D721Med (cell line): ENCODE results near the gene DHX16.
"Not testable (repeated sequence)": the region's sequence is repeated elsewhere in the genome, so short reads cannot be mapped to it uniquely, and the experiment has no call there.

ENCODE experiments used
- DNase-seq: peaks from one replicate; pipeline ENCODE4 v3.0.0; 2011; ENCODE audit warnings: low spot score; ENCODE audit not compliant: insufficient read length
- FAIRE-seq: peaks from 2 replicates; lab custom pipeline; 2011; peaks lifted over from hg19 to GRCh38; lab: Jason Lieb, UNC
- TF ChIP-seq, protein P1 (sequence below): IDR thresholded peaks from 2 replicates; pipeline ENCODE4 v1.5.1; 2012; ENCODE audit warnings: mild to moderate bottlenecking, control low read depth; ENCODE audit not compliant: insufficient read depth; ENCODE audit errors: missing control alignments

Gene DHX16

DNA sequence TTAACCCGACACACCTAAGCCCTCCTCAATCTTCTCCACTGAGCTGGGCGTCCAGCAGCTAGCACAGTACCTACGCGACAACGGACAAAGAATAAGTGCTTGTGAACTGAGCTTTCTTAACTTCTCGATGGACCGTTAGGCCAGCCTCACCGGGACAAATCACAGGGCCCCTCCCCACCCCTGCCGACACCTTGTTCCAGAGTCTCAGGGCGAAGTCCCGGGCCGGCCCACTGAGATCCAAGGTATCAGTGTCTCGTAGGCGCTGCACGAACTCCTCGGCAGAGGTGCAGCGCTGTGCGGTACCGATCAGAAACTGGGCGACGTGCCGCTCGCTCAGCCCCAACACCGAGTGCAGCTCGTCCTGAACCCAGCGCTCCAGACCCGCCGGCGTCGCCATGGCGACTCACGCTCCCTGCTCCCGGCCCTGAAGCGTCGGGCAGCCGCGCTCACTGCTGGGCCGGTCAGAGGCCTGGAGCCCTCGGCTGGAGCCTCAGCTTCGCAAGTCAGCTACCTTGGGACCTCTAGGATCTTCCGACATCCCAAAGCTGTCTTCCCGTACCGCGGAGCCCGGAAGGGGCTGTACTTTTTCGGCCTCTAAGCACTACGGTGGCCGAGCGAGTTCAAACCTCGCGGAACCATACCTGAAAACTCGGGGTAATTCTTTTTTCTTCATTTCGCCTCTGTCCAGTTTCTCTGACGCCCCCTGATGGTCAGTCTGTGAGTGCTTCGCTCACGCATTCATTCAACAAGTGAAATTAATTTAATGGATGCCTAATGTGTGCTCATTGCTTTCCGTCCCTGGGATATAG, at the start of gene DHX16:
Gene DHX16 (minus strand): TSS at position 562 of the 809 bp plus-strand sequence. CDS start 165 bp downstream, at position 397.
- FAIRE-seq, result no peak
- DNase-seq, result peak; percentile 84
- TF ChIP-seq, protein P1, sequence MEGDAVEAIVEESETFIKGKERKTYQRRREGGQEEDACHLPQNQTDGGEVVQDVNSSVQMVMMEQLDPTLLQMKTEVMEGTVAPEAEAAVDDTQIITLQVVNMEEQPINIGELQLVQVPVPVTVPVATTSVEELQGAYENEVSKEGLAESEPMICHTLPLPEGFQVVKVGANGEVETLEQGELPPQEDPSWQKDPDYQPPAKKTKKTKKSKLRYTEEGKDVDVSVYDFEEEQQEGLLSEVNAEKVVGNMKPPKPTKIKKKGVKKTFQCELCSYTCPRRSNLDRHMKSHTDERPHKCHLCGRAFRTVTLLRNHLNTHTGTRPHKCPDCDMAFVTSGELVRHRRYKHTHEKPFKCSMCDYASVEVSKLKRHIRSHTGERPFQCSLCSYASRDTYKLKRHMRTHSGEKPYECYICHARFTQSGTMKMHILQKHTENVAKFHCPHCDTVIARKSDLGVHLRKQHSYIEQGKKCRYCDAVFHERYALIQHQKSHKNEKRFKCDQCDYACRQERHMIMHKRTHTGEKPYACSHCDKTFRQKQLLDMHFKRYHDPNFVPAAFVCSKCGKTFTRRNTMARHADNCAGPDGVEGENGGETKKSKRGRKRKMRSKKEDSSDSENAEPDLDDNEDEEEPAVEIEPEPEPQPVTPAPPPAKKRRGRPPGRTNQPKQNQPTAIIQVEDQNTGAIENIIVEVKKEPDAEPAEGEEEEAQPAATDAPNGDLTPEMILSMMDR, result peak; percentile 92

- FAIRE-seq, DNase-seq: not testable (repeated sequence)
Measured at GRCh38 chr6:30722025-30722279, 49.1 kb upstream of the DHX16 start.

GRCh38 chr6:30721198-30722024, 48.6 kb upstream of the DHX16 start:
- FAIRE-seq, result no peak
- TF ChIP-seq, protein P1, result peak; percentile 24

DNA sequence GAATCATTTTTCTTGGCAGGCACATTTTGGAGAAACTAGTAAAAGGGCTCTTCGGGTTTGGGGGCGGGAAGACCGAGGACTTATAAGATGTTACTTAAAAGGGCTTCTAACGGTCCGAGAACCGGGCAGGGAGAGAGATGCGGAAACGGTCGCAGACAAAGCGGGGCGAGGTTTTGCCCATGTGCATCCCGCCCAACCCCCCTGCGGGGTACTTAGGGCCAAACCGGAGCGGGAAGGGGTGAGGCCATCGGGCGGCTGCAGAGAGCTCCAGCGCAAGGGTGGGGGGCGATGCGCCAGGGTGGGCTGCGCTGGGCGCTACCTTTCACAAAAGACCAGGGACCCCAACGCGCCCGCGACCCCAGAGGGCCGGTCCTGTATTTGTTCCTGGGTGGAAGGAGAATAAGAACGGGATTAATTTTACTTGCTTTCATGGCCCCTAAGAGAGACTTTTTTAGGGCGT, 48.0 kb upstream of the DHX16 start:
- TF ChIP-seq, protein P1, result no peak
- DNase-seq (no peak), FAIRE-seq (no peak)

More at GRCh38 chr6:30721198-30722024, 48.6 kb upstream of the DHX16 start:
- DNase-seq, result peak; percentile 66

- TF ChIP-seq, protein P1, result no peak
- DNase-seq (peak; percentile 44), FAIRE-seq (no peak)
Measured at GRCh38 chr6:30719791-30720737, 47.3 kb upstream of the DHX16 start, which contains the start of gene TUBB. Gene TUBB (plus strand): TSS chr6:30720352. CDS start chr6:30720507, 155 bp downstream.

DNA sequence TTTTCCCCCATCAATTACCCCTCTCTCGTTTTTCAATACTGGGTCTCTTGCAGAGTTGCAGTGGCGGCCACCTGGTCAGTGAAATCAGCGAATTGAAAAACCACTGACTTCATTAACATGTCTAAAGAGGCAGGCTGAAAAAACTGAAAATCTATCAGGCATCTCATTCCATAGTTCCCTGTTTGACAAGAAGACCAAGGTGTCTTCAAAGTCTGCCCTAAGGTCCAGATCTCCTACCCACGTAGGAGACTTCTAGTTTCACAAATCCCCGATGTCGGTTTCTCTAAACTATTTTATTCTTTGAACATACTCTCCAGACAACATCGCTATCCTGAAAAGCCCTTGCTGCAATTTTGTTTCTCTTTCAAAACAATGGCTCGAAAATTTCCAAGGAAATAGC, 46.5 kb upstream of the DHX16 start:
- no peak for FAIRE-seq

GRCh38 chr6:30717845-30718720, 45.3 kb upstream of the DHX16 start:
- not testable (repeated sequence) for DNase-seq, FAIRE-seq

More for the DNA sequence above, 46.5 kb upstream of the DHX16 start:
- TF ChIP-seq, protein P1, result no peak
- DNase-seq, result no peak
